Ishikawa (cell line): Measurements from ENCODE around the gene SERP2.

ENCODE experiments used
- EP300 ChIP-seq: IDR thresholded peaks from 2 replicates; pipeline ENCODE4 v1.6.1; 2012; ENCODE audit warnings: borderline replicate concordance
- FOXM1 ChIP-seq: IDR thresholded peaks from 2 replicates; pipeline ENCODE4 v1.6.1; 2012; ENCODE audit warnings: low read depth, borderline replicate concordance
- RAD21 ChIP-seq: IDR thresholded peaks from 2 replicates; pipeline ENCODE4 v1.6.1; 2012; ENCODE audit warnings: low read depth
- TF ChIP-seq, protein P1 (sequence below): IDR thresholded peaks from 2 replicates; pipeline ENCODE4 v1.6.1; 2012; ENCODE audit warnings: low read depth, mild to moderate bottlenecking
- TF ChIP-seq, protein P2 (sequence below): IDR thresholded peaks from 2 replicates; pipeline ENCODE4 v1.6.1; 2012

DNA sequence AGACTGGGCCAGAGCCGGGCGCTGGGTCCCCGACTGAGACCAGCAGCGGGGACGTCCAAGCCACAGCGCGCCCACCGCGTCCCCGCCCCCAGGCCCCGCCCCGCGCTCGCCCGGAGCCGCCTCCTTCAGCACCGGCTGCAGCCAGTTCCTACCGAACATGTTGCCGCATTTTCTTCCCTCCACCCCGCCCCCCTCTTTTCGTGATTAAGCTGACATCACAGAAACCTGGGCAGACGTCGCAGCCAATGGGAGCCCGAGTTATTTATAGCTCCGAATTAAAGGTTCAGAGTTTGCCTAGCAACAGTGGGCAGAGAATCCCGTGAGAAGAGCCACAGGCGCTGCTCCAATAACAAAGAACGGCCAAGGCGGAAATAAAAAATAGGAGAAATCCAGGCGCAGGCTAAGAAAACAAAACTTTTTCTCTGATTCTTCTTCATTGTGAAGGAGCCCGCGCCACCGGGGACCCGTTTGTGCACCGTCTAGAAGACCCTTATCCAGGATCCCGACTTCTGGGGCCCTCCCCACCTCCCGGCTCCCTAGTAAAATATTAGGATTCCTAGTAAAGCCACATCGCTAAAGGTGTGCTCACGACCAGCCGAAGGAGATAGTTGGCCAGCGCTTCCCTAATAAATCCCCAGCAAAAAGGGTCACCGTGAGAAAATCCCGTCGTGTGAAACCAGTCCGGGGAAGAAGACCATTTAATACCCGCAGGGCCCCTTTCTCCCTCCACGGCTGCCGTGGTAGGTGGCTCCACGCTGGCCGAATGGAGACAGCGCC, 61.7 kb downstream of the SERP2 start:
- TF ChIP-seq EP300: peak; percentile 66; the same call in 1 of the 2 replicates
- TF ChIP-seq, protein P1, sequence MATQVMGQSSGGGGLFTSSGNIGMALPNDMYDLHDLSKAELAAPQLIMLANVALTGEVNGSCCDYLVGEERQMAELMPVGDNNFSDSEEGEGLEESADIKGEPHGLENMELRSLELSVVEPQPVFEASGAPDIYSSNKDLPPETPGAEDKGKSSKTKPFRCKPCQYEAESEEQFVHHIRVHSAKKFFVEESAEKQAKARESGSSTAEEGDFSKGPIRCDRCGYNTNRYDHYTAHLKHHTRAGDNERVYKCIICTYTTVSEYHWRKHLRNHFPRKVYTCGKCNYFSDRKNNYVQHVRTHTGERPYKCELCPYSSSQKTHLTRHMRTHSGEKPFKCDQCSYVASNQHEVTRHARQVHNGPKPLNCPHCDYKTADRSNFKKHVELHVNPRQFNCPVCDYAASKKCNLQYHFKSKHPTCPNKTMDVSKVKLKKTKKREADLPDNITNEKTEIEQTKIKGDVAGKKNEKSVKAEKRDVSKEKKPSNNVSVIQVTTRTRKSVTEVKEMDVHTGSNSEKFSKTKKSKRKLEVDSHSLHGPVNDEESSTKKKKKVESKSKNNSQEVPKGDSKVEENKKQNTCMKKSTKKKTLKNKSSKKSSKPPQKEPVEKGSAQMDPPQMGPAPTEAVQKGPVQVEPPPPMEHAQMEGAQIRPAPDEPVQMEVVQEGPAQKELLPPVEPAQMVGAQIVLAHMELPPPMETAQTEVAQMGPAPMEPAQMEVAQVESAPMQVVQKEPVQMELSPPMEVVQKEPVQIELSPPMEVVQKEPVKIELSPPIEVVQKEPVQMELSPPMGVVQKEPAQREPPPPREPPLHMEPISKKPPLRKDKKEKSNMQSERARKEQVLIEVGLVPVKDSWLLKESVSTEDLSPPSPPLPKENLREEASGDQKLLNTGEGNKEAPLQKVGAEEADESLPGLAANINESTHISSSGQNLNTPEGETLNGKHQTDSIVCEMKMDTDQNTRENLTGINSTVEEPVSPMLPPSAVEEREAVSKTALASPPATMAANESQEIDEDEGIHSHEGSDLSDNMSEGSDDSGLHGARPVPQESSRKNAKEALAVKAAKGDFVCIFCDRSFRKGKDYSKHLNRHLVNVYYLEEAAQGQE: no peak
- no peak for TF ChIP-seq FOXM1
- TF ChIP-seq, protein P2, sequence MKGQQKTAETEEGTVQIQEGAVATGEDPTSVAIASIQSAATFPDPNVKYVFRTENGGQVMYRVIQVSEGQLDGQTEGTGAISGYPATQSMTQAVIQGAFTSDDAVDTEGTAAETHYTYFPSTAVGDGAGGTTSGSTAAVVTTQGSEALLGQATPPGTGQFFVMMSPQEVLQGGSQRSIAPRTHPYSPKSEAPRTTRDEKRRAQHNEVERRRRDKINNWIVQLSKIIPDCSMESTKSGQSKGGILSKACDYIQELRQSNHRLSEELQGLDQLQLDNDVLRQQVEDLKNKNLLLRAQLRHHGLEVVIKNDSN: no peak
- TF ChIP-seq RAD21: no peak
